ENCODE measurements around the gene DCAF17. TPM values are rescaled to one million over a fixed set of nuclear protein-coding genes. Genes with fewer than 3 reads are reported as not detected.

Gene DCAF17
- total and polyA plus RNA-seq, 2 of the 13 experiments (the other 11 are each of a cell fraction or from before 2014, with no cell fraction given) = 13.7 to 30.0 TPM

GRCh38 chr2:171522788-171523087 is 88.7 kb downstream of the DCAF17 start (continued):
- TF ChIP-seq, protein P1, sequence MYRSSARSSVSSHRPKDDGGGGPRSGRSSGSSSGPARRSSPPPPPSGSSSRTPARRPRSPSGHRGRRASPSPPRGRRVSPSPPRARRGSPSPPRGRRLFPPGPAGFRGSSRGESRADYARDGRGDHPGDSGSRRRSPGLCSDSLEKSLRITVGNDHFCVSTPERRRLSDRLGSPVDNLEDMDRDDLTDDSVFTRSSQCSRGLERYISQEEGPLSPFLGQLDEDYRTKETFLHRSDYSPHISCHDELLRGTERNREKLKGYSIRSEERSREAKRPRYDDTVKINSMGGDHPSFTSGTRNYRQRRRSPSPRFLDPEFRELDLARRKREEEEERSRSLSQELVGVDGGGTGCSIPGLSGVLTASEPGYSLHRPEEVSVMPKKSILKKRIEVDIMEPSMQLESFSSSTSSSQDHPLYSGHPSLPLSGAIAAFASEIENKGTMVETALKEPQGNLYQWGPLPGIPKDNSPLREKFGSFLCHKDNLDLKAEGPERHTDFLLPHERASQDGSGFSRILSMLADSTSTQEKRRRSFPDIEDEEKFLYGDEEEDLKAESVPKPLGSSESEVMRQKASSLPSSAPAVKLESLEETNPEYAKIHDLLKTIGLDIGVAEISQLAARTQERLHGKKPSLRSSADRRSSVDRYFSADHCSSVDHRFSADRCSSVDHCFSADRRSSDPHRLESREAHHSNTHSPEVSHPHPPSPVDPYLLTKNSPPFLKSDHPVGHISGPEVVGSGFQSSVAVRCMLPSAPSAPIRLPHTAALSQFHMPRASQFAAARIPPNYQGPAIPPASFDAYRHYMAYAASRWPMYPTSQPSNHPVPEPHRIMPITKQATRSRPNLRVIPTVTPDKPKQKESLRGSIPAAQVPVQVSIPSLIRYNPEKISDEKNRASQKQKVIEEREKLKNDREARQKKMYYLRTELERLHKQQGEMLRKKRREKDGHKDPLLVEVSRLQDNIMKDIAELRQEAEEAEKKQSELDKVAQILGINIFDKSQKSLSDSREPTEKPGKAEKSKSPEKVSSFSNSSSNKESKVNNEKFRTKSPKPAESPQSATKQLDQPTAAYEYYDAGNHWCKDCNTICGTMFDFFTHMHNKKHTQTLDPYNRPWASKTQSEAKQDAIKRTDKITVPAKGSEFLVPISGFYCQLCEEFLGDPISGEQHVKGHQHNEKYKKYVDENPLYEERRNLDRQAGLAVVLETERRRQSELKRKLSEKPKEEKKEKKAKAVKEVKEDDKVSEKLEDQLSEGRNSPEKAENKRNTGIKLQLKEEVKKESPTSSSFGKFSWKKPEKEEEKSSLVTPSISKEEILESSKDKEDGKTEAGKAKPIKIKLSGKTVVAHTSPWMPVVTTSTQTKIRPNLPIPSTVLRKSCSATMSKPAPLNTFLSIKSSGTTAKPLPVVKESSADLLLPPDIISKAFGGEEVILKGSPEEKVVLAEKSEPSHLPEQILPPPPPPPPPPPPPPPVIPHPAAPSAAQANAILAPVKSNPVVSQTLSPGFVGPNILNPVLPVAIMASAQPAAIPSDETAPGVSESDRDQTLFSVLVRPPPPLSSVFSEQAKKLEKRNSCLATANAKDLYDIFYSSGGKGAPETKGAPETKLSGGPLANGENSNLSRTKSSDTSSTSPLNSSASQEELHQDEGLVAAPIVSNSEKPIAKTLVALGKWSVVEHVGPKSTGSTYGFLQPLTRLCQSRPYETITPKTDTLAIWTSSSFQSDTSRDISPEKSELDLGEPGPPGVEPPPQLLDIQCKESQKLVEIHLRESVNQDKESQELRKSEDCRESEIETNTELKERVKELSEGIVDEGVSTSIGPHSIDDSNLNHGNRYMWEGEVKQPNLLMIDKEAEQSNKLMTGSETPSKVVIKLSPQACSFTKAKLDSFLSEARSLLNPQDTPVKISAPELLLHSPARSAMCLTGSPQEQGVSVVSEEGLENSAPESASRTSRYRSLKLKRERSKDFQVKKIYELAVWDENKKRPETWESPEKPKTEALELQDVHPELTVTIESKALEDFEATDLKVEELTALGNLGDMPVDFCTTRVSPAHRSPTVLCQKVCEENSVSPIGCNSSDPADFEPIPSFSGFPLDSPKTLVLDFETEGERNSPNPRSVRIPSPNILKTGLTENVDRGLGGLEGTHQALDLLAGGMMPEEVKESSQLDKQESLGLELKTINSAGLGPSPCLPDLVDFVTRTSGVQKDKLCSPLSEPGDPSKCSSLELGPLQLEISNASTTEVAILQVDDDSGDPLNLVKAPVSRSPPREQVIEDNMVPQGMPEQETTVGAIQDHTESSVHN (CRISPR knock-in tag; IDR thresholded peaks at IDR 0.05) = no peak
- TF ChIP-seq KAT7 (CRISPR knock-in tag; IDR thresholded peaks at IDR 0.05; ENCODE audit: borderline replicate concordance) = no peak

- Histone ChIP-seq H3K4me3 (replicated peaks in 1 of 3; ENCODE audit: insufficient read depth in 1 of 3, low read depth in 2 of 3, low read length in 3 of 3) (peak overlapping the region; percentile 72 to 87 (median 73)), H3K9me3 (ENCODE audit: low read length) (no peaks in the 10 kb centered on the region), H3K4me1 (ENCODE audit: insufficient read depth, low read length) (peaks cover 20% of the 10 kb centered on the region), H4K20me1 (ENCODE audit: insufficient read depth, low read length) (no peaks in the 10 kb centered on the region), H3K27me3 (ENCODE audit: control insufficient read depth in 1 of 2, insufficient read depth in 2 of 2, low read length in 2 of 2) (peaks cover 7 to 64% of the 10 kb centered on the region in 2 experiments; a peak in 3 of 5 replicates), H3K79me2 (ENCODE audit: insufficient read depth, low read length) (no peaks in the 10 kb centered on the region), H3K9ac (ENCODE audit: insufficient read depth, low read depth, low read length) (peak overlapping the region; percentile 38; the same call in 1 of the 2 replicates), H2AFZ (ENCODE audit: low read length) (peak overlapping the region; percentile 67), H3K27ac (ENCODE audit: extremely low read length, insufficient read depth, low read length) (no peak overlapping the region), H3K4me2 (ENCODE audit: low read depth, low read length) (peak overlapping the region; percentile 99), H3K36me3 (replicated peaks in 1 of 2; ENCODE audit: control insufficient read depth in 1 of 2, insufficient read depth in 2 of 2, low read length in 2 of 2) (no peaks in the 10 kb centered on the region)
- intact Hi-C loops (cut with micrococcal nuclease; ENCODE audit: unreplicated experiment) = no loop called here
- in situ Hi-C loops (cut with HindIII; ENCODE audit: extremely low pct_ligation_motif_present, low pct_unique_long_range_greater_than_20kb) = no loop called here
- DNase-seq (ENCODE audit: low spot score) (peak; percentile 21), ATAC-seq (peak; percentile 81), FAIRE-seq (peak; percentile 30)
- ChIA-PET POLR2A (interaction anchor here (0.6 kb wide), 1 partner anchor 487 kb away, joined by 3 read pairs; no protein-coding TSS in a partner anchor), CTCF (ENCODE audit: low intra/inter-chr PET ratio, low total read pairs) (no interaction called here)
- 2% methylated on average over 23 of the region's 62 CpGs for WGBS (ENCODE audit: low lambda C conversion rate)
- no TSS peak for BruUV-seq (replicated peaks)
- TF ChIP-seq ZBTB7A (CRISPR knock-in tag; IDR thresholded peaks at IDR 0.05) (0 out of 2 replicates have a peak, but pooled peaks have one; percentile 26), ZNF292 (CRISPR knock-in tag; IDR thresholded peaks at IDR 0.05; ENCODE audit: borderline replicate concordance, low read depth) (no peak), CAMTA2 (CRISPR knock-in tag; IDR thresholded peaks at IDR 0.05; ENCODE audit: borderline replicate concordance) (0 out of 2 replicates have a peak, but pooled peaks have one; percentile 49), ETV6 (CRISPR knock-in tag; conservative IDR thresholded peaks at IDR 0.05) (no peak), ZEB1 (IDR thresholded peaks at IDR 0.05; ENCODE audit: insufficient replicate concordance, low read depth) (no peak), ZNF576 (CRISPR knock-in tag; IDR thresholded peaks at IDR 0.05) (no peak), CENPX (CRISPR knock-in tag; IDR thresholded peaks at IDR 0.05) (no peak), ZSCAN5A (CRISPR knock-in tag; IDR thresholded peaks at IDR 0.05; ENCODE audit: borderline replicate concordance) (no peak), ZNF253 (CRISPR knock-in tag; IDR thresholded peaks at IDR 0.05; ENCODE audit: borderline replicate concordance) (0 out of 2 replicates have a peak, but pooled peaks have one; percentile 50)
These were observed 89.3 kb downstream of the DCAF17 start for GRCh38 chr2:171523088-171524017.
